D721Med (cell line): ENCODE results near the gene MGMT.

Experiments
- DNase-seq: peaks from one replicate; pipeline ENCODE4 v3.0.0; 2011; ENCODE audit warnings: low spot score; ENCODE audit not compliant: insufficient read length
- FAIRE-seq: peaks from 2 replicates; lab custom pipeline; 2011; peaks lifted over from hg19 to GRCh38; lab: Jason Lieb, UNC
- TF ChIP-seq, protein P1 (sequence below): IDR thresholded peaks from 2 replicates; pipeline ENCODE4 v1.5.1; 2012; ENCODE audit warnings: mild to moderate bottlenecking, control low read depth; ENCODE audit not compliant: insufficient read depth; ENCODE audit errors: missing control alignments

MGMT gene

DNA sequence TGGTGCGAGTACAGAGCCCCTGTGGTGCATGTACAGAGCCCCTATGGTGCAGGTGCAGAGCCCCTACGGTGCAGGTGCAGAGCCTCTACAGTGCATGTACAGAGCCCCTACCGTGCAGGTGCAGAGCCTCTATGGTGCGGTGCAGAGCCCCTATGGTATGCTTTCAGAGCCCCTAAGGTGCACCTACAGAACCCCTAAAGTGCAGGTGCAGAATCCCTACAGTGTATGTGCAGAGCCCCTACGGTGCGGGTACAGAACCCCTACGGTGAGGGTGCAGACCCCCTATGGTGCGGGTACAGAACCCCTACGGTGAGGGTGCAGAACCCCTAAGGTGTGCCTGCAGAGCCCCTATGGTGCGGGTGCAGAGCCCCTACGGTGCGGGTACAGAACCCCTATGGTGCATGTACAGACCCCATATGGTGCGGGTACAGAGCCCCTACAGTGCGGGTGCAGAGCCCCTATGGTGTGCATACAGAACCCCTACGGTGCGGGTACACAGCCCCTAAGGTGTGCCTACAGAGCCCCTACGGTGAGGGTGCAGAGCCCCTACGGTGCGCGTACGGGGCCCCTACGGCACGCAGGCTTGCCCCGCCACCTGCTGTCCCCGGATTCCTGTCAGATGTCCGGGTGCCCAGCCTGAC lies 53.5 kb downstream of the MGMT start:
- DNase-seq (no peak), FAIRE-seq (no peak)
- TF ChIP-seq, protein P1, sequence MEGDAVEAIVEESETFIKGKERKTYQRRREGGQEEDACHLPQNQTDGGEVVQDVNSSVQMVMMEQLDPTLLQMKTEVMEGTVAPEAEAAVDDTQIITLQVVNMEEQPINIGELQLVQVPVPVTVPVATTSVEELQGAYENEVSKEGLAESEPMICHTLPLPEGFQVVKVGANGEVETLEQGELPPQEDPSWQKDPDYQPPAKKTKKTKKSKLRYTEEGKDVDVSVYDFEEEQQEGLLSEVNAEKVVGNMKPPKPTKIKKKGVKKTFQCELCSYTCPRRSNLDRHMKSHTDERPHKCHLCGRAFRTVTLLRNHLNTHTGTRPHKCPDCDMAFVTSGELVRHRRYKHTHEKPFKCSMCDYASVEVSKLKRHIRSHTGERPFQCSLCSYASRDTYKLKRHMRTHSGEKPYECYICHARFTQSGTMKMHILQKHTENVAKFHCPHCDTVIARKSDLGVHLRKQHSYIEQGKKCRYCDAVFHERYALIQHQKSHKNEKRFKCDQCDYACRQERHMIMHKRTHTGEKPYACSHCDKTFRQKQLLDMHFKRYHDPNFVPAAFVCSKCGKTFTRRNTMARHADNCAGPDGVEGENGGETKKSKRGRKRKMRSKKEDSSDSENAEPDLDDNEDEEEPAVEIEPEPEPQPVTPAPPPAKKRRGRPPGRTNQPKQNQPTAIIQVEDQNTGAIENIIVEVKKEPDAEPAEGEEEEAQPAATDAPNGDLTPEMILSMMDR, result no peak

DNA sequence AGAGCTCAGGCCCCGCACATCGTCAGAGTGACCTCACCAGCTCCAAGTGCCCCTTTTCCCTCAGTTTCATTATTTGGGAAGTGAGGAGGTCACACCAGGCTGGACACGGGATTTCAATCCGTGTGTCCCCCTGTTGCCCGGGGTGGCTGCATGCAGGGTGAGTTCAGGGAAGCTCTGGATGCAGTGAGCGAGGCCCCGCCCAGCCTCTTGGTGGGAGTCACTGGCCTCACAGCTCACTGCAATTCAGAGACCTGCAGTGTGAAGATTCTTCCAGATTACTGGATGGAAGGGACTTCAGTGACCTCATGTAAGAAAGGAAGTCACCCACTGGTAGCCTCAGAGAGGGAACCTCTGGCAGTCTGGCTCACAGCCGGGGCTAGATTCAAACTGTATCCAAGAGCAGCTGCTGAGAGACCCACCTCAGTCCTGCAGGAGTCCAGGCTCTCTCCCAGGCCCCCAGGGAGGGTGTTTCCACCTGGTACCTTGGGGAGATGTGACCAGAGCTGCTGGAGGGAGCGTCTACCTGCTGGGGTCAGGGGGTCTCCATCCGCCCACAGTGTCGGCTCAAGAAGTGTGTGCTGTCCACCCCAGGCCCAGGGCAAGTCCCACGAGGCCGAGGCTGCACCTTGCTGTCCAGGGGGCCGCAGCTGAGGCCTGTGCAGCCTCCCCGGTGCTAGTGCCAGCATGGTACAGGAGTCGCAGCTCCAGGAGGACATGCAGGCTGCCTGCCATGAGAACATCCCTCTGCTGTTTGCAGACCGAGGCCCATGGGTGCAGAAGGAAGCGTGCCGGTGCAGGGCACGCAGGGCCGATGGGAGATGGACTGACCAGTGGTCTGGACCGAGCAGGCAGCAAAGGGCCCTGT lies 54.4 kb downstream of the MGMT start:
- FAIRE-seq, result no peak
- no peak for DNase-seq
- TF ChIP-seq, protein P1, result no peak

DNA sequence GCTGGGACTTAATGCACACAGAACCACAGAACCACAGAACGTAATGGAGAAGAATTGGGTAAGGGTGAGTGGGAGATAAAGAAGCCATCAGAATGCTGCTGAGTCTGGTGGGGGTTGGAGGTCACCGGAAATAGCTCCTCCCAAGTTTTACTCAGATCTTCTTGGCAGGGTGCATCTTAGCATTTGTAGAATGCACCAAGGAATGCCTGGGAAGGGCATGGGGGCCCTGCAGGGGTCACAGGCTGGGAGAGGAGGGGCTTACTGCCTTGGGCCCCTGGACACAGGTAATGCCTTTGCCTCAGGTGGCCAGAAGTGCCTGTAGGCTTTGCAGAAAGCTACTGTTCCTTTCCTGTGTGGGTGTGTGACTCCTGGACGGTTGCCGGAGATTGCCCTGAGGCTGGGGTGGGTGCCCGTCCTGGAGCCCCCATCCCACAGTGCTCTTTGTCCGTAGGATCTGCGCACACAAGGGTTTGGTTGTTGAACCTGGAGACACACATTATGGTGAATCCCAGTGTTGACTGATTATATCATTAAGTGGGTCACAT lies 55.1 kb downstream of the MGMT start:
- TF ChIP-seq, protein P1, result no peak
- no peak for DNase-seq
- FAIRE-seq, result no peak

DNA sequence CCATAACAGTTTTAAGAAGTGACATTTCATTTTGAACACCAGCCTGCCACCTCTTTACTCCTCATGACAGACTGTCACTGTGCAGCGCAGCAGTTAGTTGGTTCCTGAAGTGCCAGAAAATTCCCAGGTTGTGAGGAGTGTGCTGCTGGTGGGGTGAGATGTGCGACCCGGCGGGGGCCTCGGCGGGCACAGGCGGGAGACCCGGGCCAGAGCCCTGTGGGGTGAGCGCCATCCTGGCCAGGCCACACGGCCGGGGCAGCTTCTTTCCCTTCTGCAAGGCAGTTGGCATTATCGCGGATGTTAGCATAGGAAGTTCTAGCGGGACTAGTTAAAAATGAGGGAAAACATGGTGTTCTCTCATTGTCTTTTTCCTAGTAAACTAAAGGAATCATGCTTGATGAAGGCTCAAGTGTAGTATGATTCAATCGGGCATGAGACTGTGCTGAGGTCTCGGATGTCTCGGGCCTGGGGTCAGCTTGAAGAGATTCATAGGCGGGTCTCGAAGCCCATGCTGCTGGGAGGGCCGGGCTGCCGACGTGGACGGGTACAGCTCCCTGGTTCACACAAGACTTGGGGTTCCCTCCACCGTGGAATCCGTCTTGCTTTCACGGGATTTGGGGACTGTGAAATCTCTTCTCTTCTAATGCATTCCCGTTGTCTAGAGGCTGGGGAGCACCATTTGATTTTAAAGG lies 56.1 kb downstream of the MGMT start:
- TF ChIP-seq, protein P1, result no peak
- DNase-seq (no peak), FAIRE-seq (no peak)

DNA sequence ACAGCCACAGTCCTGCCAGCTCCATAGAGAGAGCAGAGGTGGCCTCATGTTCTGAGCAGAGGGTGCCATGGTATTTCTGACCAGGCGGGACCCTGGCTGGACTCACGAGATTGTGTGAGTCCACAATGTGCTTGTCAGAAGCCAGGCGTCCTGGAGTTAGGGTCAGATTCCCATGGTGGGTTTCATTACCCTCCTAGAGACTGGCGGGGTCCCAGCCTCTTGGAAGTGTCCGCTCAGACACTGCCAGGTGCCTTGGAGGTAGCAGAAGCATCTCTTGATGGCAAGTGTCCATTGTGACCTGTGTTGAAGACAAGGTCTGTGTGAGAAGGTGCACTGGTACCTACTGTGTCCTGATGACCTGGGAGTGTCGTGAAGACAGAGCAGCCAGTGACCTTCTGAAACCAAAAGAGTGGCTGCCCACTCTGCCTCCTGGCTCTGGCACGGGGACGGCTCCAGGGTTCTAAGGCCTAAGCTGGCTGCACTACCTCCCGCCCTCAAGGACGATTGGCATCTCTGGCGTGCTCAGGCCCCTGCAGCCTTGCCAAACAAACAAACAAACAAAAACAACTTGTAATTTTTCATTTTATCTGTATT lies 56.8 kb downstream of the MGMT start:
- no peak for DNase-seq
- no peak for FAIRE-seq
- TF ChIP-seq, protein P1, result no peak

DNA sequence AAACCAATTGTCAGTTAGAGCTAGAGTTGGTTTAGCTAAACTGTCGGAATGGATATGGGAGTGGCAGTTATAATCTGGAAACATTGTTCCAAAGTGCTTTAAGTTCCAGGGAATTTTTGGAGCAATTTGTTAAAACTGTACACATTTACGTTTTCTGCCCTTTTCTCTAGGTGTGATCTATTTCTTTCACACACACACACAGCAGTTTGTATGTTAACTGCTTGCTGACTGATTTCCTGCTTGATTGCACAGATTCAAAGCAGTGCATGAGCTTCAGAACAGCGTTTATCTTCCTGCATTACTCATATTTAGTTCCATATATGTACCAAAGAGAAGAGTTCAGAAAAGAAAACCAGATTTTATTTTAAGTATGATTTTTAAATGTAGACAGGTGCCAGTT lies 57.9 kb downstream of the MGMT start:
- DNase-seq, result no peak
- TF ChIP-seq, protein P1, result no peak
- FAIRE-seq, result no peak
